Measurements from ENCODE around the gene LIPK.

LIPK gene

GRCh38 chr10:88786032-88786770 lies 80.2 kb downstream of the LIPK start:
- no peak for DNase-seq (ENCODE audit: low read depth in 2 of 2)

GRCh38 chr10:88787463-88787862 lies 81.4 kb downstream of the LIPK start:
- DNase-seq (ENCODE audit: low read depth in 2 of 2), result no peak

GRCh38 chr10:88788924-88789323 lies 82.9 kb downstream of the LIPK start:
- DNase-seq (ENCODE audit: low read depth in 2 of 2), result no peak

- DNase-seq (ENCODE audit: low read depth in 2 of 2), result no peak
These were observed 85.9 kb downstream of the LIPK start for GRCh38 chr10:88791924-88792323.

GRCh38 chr10:88792661-88793060 lies 86.6 kb downstream of the LIPK start:
- DNase-seq (ENCODE audit: low read depth in 2 of 2), result no peak

GRCh38 chr10:88793712-88794299 lies 87.8 kb downstream of the LIPK start:
- no peak for DNase-seq (ENCODE audit: low read depth in 2 of 2)

GRCh38 chr10:88794731-88795130 lies 88.7 kb downstream of the LIPK start:
- no peak for DNase-seq (ENCODE audit: low read depth in 2 of 2)

- no peak for DNase-seq (ENCODE audit: low read depth in 2 of 2)
These were observed 94.4 kb downstream of the LIPK start for GRCh38 chr10:88800152-88801125.
